Left lung (tissue), 10 donors: ENCODE data around the gene KLF2. TPM values are rescaled to one million over a fixed set of nuclear protein-coding genes. Genes with fewer than 3 reads are reported as not detected.
A peak's percentile ranks its signal among the peaks of the same experiment; 100 is the strongest.

Source experiments
- ATAC-seq: fragments of 200-7000 bp; cut with Tn5 transposase; one replicate; pipeline ENCODE4 v1.9.1; 2020; ENCODE audit warnings: moderate library complexity
- DNase-seq, 4 donors: peaks; one replicate each; pipeline ENCODE4 v3.0.0-alpha.2; 2013 to 2020
- H3K27ac ChIP-seq, 2 donors: fragments of 200-600 bp; sonication (generic) in 1 of 2; one replicate each; pipeline versions ENCODE4 v1.5.0 to v1.8.0; 2020 to 2021
- H3K27me3 ChIP-seq, 2 donors: fragments of 200-600 bp; sonication (generic) in 1 of 2; one replicate each; pipeline versions ENCODE4 v1.5.0 to v1.8.0; 2020 to 2021
- H3K36me3 ChIP-seq, 2 donors: fragments of 200-600 bp; sonication (generic) in 1 of 2; one replicate each; pipeline versions ENCODE4 v1.5.0 to v1.8.0; 2020 to 2021
- H3K4me1 ChIP-seq, 2 donors: fragments of 200-600 bp; one replicate each; pipeline ENCODE4 v1.8.0; 2021
- H3K4me3 ChIP-seq, 2 donors: fragments of 200-600 bp; sonication (generic) in 1 of 2; one replicate each; pipeline versions ENCODE4 v1.5.0 to v1.8.0; 2020 to 2021; ENCODE audit warnings: mild to moderate bottlenecking in 1 of 2
- H3K9me3 ChIP-seq, 2 donors: fragments of 200-600 bp; sonication (generic) in 1 of 2; one replicate each; pipeline versions ENCODE4 v1.5.0 to v1.8.0; 2020 to 2021
- CTCF ChIP-seq, 2 donors: fragments of 200-600 bp; sonication (generic) in 1 of 2; IDR thresholded peaks; one replicate each; pipeline versions ENCODE4 v1.5.0 to v1.8.0; 2021; ENCODE audit warnings: antibody characterized with exemption in 2 of 2
- intact Hi-C, 2 donors: fragments of 100-400 bp; cut with DNase I; formaldehyde crosslinking; loops; one replicate each; pipeline versions ENCODE4 v1.11.2 to v1.14.2; 2022
- polyA plus RNA-seq, 6 donors: library from polyadenylated mRNA; unstranded; fragments of 120-200 nt; gene quantifications; one replicate each; pipeline ENCODE4 v1.2.1, GENCODE V29; 2013; ENCODE audit not compliant: insufficient read length in 6 of 6
- total RNA-seq, 2 donors: library from RNA; stranded (reverse); fragmentation: NEBNext Ultra II Directional; extraction: Animal tissue kit (Norgen Biotek cat#: 25700); gene quantifications; one replicate each; pipeline ENCODE4 v1.2.1, GENCODE V29; 2021
- donor health status: DM: no; HTN: yes; CAD: no.
- donor health status: DM: no; HTN: no; CAD: no.

KLF2 gene
- total and polyA plus RNA-seq, 8 donors = 12.9 to 75.9 (median 37.6) TPM

GRCh38 chr19:16325161-16325527, 518 bp downstream of the KLF2 start:
- TF ChIP-seq CTCF (IDR thresholded peaks at IDR 0.05) = no peak
- intact Hi-C loops = loop anchor here in 1 of 2 donors (10.0 kb wide), 1 partner anchor 70 kb away; no protein-coding TSS in a partner anchor
- peak overlapping the region; percentile 72 to 77 for H3K4me3 ChIP-seq
- H3K36me3 ChIP-seq = peaks cover 0 to 28% of the 10 kb centered on the region in 2 donors
- ATAC-seq (peak; percentile 4), DNase-seq (peak in 2 of 4 donors; percentile 53 to 91)
- peaks cover 13 to 50% of the 10 kb centered on the region in 2 donors for H3K4me1 ChIP-seq
- peak overlapping the region; percentile 91 to 98 for H3K27ac ChIP-seq
- H3K9me3 ChIP-seq = no peaks in the 10 kb centered on the region
- no peaks in the 10 kb centered on the region for H3K27me3 ChIP-seq

- TF ChIP-seq CTCF (IDR thresholded peaks at IDR 0.05) = no peak
- peak overlapping the region; percentile 76 to 98 for H3K27ac ChIP-seq
- H3K4me1 ChIP-seq = peaks cover 13 to 56% of the 10 kb centered on the region in 2 donors
- ATAC-seq (no peak), DNase-seq (peak in 2 of 4 donors; percentile 60 to 81)
- intact Hi-C loops = loop anchor here in 1 of 2 donors (10.0 kb wide), 1 partner anchor 71 kb away; no protein-coding TSS in a partner anchor
- no peaks in the 10 kb centered on the region for H3K9me3 ChIP-seq
- H3K4me3 ChIP-seq = peak overlapping the region; percentile 60 to 77
- H3K36me3 ChIP-seq = peaks cover 0 to 28% of the 10 kb centered on the region in 2 donors
- H3K27me3 ChIP-seq = no peaks in the 10 kb centered on the region
Measured at GRCh38 chr19:16325641-16326400, 1.2 kb downstream of the KLF2 start.

- DNase-seq (peak in 1 of 4 donors; percentile 79), ATAC-seq (no peak)
- no peaks in the 10 kb centered on the region for H3K27me3 ChIP-seq
- peaks cover 0 to 28% of the 10 kb centered on the region in 2 donors for H3K36me3 ChIP-seq
- peaks cover 13 to 62% of the 10 kb centered on the region in 2 donors for H3K4me1 ChIP-seq
- no peak for TF ChIP-seq CTCF (IDR thresholded peaks at IDR 0.05)
- no peaks in the 10 kb centered on the region for H3K9me3 ChIP-seq
- intact Hi-C loops = loop anchor here in 1 of 2 donors (10.0 kb wide), 1 partner anchor 72 kb away; no protein-coding TSS in a partner anchor
- peak overlapping the region; percentile 60 to 77 for H3K4me3 ChIP-seq
- H3K27ac ChIP-seq = peak overlapping the region; percentile 76 to 98
Measured at GRCh38 chr19:16326401-16327168, 2.0 kb downstream of the KLF2 start.

- intact Hi-C loops = loop anchor here in 1 of 2 donors (10.0 kb wide), 1 partner anchor 72 kb away; no protein-coding TSS in a partner anchor
- ATAC-seq (no peak), DNase-seq (no peak)
- no peak for TF ChIP-seq CTCF (IDR thresholded peaks at IDR 0.05)
- Histone ChIP-seq H3K27ac (peak overlapping the region; percentile 76 to 98), H3K9me3 (no peaks in the 10 kb centered on the region), H3K4me1 (peaks cover 13 to 67% of the 10 kb centered on the region in 2 donors), H3K4me3 (peak overlapping the region; percentile 60 to 77), H3K27me3 (no peaks in the 10 kb centered on the region), H3K36me3 (peaks cover 0 to 28% of the 10 kb centered on the region in 2 donors)
Measured at GRCh38 chr19:16327169-16327475, 2.5 kb downstream of the KLF2 start.

- Histone ChIP-seq H3K4me3 (peak overlapping the region; percentile 60 to 77), H3K4me1 (peaks cover 13 to 67% of the 10 kb centered on the region in 2 donors), H3K27ac (peak overlapping the region; percentile 76 to 98), H3K36me3 (peaks cover 0 to 28% of the 10 kb centered on the region in 2 donors), H3K9me3 (no peaks in the 10 kb centered on the region), H3K27me3 (no peaks in the 10 kb centered on the region)
- DNase-seq (no peak), ATAC-seq (no peak)
- intact Hi-C loops = loop anchor here in 1 of 2 donors (10.0 kb wide), 1 partner anchor 73 kb away; no protein-coding TSS in a partner anchor
- TF ChIP-seq CTCF (IDR thresholded peaks at IDR 0.05) = no peak
Measured at GRCh38 chr19:16327501-16327900, 2.9 kb downstream of the KLF2 start.
